GM12873 (cell line): Measurements from ENCODE around the gene YJEFN3.
A peak's percentile ranks its signal among the peaks of the same experiment; 100 is the strongest.

Experiments
- CTCF ChIP-seq: IDR thresholded peaks from 2 replicates; pipeline ENCODE4 v1.5.1; 2012; ENCODE audit warnings: low read depth, mild to moderate bottlenecking, moderate library complexity, low read length, control low read depth; ENCODE audit not compliant: insufficient read depth; ENCODE audit errors: missing control alignments

Gene YJEFN3

GRCh38 chr19:19550972-19551852, 22.5 kb downstream of the YJEFN3 start:
- TF ChIP-seq CTCF, result no peak

GRCh38 chr19:19551853-19552192, 23.1 kb downstream of the YJEFN3 start:
- no peak for TF ChIP-seq CTCF

- peak; percentile 76 for TF ChIP-seq CTCF
Observed at GRCh38 chr19:19552798-19553197, 24.1 kb downstream of the YJEFN3 start.

- TF ChIP-seq CTCF, result no peak
Observed at GRCh38 chr19:19553670-19554069, 25.0 kb downstream of the YJEFN3 start.

- TF ChIP-seq CTCF, result peak; percentile 88
Observed at GRCh38 chr19:19554074-19555023, 25.6 kb downstream of the YJEFN3 start.

- no peak for TF ChIP-seq CTCF
Observed at GRCh38 chr19:19558055-19558454, 29.3 kb downstream of the YJEFN3 start.

GRCh38 chr19:19558636-19559035, 29.9 kb downstream of the YJEFN3 start:
- TF ChIP-seq CTCF, result no peak
